WTC11 (cell line): ENCODE data around the gene NPEPL1. TPM values are rescaled to one million over a fixed set of nuclear protein-coding genes. Genes with fewer than 3 reads are reported as not detected.

Experiments
- ATAC-seq: fragments of 200-7000 bp; cut with Tn5 transposase; 2 replicates; pipeline ENCODE4 v1.10.0; 2021; ENCODE audit warnings: mild to moderate bottlenecking, moderate library complexity
- CTCF ChIA-PET: fragments of 300-600 bp; sonication (Branson Sonifier 250); formaldehyde crosslinking; loops from one replicate; lab custom pipeline; 2021; ENCODE audit warnings: antibody characterized with exemption; lab: Charles Lee
- POLR2A ChIA-PET: fragments of 350-600 bp; sonication (Branson Sonifier 250); formaldehyde crosslinking; loops from one replicate; lab custom pipeline; 2021; ENCODE audit warnings: antibody characterized with exemption; lab: Charles Lee
- DNase-seq: peaks from one replicate; pipeline ENCODE4 v3.0.0; 2021; ENCODE audit warnings: low spot score
- H3K27ac Mint-ChIP-seq: 2 replicates; pipeline ENCODE4 v1.8.0; 2021; ENCODE audit warnings: mixed read lengths
- H3K27me3 Mint-ChIP-seq: 2 replicates; pipeline ENCODE4 v1.8.0; 2021; ENCODE audit warnings: low read depth, mild to moderate bottlenecking, moderate library complexity, mixed read lengths
- H3K36me3 Mint-ChIP-seq: 2 replicates; pipeline ENCODE4 v1.8.0; 2021; ENCODE audit warnings: mixed read lengths
- H3K4me1 Mint-ChIP-seq: 2 replicates; pipeline ENCODE4 v1.8.0; 2022; ENCODE audit warnings: mixed read lengths
- H3K4me3 Mint-ChIP-seq: 2 replicates; pipeline ENCODE4 v1.8.0; 2021; ENCODE audit warnings: mild to moderate bottlenecking, moderate library complexity, mixed read lengths
- H3K9me3 Mint-ChIP-seq: 2 replicates; pipeline ENCODE4 v1.8.0; 2021; ENCODE audit warnings: mixed read lengths
- ATF1 ChIP-seq: sonication (generic); formaldehyde crosslinking; IDR thresholded peaks from 2 replicates; pipeline ENCODE4 v1.8.1; 2023; ENCODE audit warnings: mild to moderate bottlenecking, moderate library complexity, missing genetic modification reagents
- ETV6 ChIP-seq: sonication (generic); formaldehyde crosslinking; IDR thresholded peaks from 2 replicates; pipeline ENCODE4 v1.8.1; 2022; ENCODE audit warnings: mild to moderate bottlenecking, missing genetic modification reagents
- FOXJ3 ChIP-seq: sonication (generic); formaldehyde crosslinking; IDR thresholded peaks from 2 replicates; pipeline ENCODE4 v1.9.0; 2021; ENCODE audit warnings: missing genetic modification reagents, mild to moderate bottlenecking, borderline replicate concordance
- JAZF1 ChIP-seq: fragments of 250-450 bp; sonication (Bioruptor Pico); IDR thresholded peaks from 2 replicates; pipeline ENCODE4 v1.9.0; 2021; ENCODE audit warnings: moderate library complexity, mild to moderate bottlenecking, inconsistent platforms
- MXD4 ChIP-seq: fragments of 250-450 bp; sonication (Bioruptor Pico); IDR thresholded peaks from 2 replicates; pipeline ENCODE4 v1.8.0; 2021; ENCODE audit warnings: mild to moderate bottlenecking, moderate library complexity, borderline replicate concordance
- NFYB ChIP-seq: sonication (generic); formaldehyde crosslinking; conservative IDR thresholded peaks from 2 replicates; pipeline ENCODE4 v1.8.0; 2022; ENCODE audit warnings: low read depth, missing genetic modification reagents
- NR1H2 ChIP-seq: sonication (generic); formaldehyde crosslinking; IDR thresholded peaks from 2 replicates; pipeline ENCODE4 v1.9.0; 2021; ENCODE audit warnings: mild to moderate bottlenecking, moderate library complexity, missing genetic modification reagents
- OVOL2 ChIP-seq: fragments of 250-450 bp; sonication (Bioruptor Pico); IDR thresholded peaks from 2 replicates; pipeline ENCODE4 v1.9.0; 2021; ENCODE audit warnings: mild to moderate bottlenecking, borderline replicate concordance
- SP1 ChIP-seq: sonication (generic); formaldehyde crosslinking; conservative IDR thresholded peaks from 2 replicates; pipeline ENCODE4 v1.8.1; 2022; ENCODE audit warnings: missing genetic modification reagents
- ZNF219 ChIP-seq: sonication (generic); formaldehyde crosslinking; IDR thresholded peaks from 2 replicates; pipeline ENCODE4 v1.8.0; 2023; ENCODE audit warnings: missing genetic modification reagents, mild to moderate bottlenecking, borderline replicate concordance
- ZNF232 ChIP-seq: sonication (generic); formaldehyde crosslinking; IDR thresholded peaks from 2 replicates; pipeline ENCODE4 v1.8.0; 2022; ENCODE audit warnings: mild to moderate bottlenecking, missing genetic modification reagents
- ZNF671 ChIP-seq: fragments of 250-450 bp; sonication (Bioruptor Pico); IDR thresholded peaks from 2 replicates; pipeline ENCODE4 v1.8.0; 2021; ENCODE audit warnings: mild to moderate bottlenecking
- total RNA-seq: library from RNA; stranded (reverse); gene quantifications from 3 replicates; pipeline ENCODE4 v1.2.3, GENCODE V29; 2021
- TF ChIP-seq, protein P1 (sequence below): sonication (generic); formaldehyde crosslinking; IDR thresholded peaks from 2 replicates; pipeline ENCODE4 v1.8.1; 2022; ENCODE audit warnings: mild to moderate bottlenecking, missing genetic modification reagents, moderate library complexity, borderline replicate concordance
- TF ChIP-seq, protein P2 (sequence below): sonication (generic); formaldehyde crosslinking; IDR thresholded peaks from 2 replicates; pipeline ENCODE4 v1.8.1; 2023; ENCODE audit warnings: mild to moderate bottlenecking, missing genetic modification reagents, moderate library complexity
- TF ChIP-seq, protein P3 (sequence below): fragments of 250-450 bp; sonication (Bioruptor Pico); IDR thresholded peaks from 2 replicates; pipeline ENCODE4 v1.9.0; 2021; ENCODE audit warnings: mild to moderate bottlenecking
- TF ChIP-seq, protein P4 (sequence below): sonication (generic); formaldehyde crosslinking; IDR thresholded peaks from 2 replicates; pipeline ENCODE4 v1.8.1; 2022; ENCODE audit warnings: low read depth, missing genetic modification reagents, borderline replicate concordance
- TF ChIP-seq, protein P5 (sequence below): fragments of 250-450 bp; sonication (Bioruptor Pico); conservative IDR thresholded peaks from 2 replicates; pipeline ENCODE4 v1.9.0; 2021; ENCODE audit warnings: mild to moderate bottlenecking

NPEPL1 gene
- total RNA-seq, 1 experiment from 2014 or later, result 39.9 TPM

DNA sequence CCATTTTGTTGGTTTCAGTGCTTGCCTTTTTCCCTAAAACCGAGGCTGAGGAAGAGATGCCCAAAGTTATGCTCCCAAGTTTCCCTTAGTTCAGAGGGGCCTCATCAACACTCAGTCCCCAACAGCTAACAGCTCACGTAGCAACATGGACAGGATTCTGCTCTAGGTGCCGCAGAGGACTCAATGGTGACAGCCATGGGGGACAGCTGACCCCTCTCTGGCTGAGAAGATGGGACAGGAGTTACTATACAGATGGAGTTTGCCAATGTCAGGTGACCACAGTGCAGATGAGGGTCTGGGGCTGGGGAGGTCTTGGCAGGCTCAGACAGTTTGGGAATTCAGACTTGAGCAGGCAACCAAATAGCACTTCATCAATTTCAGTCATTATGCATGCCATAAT, 67.3 kb downstream of the NPEPL1 start (continued):
- TF ChIP-seq, protein P1, sequence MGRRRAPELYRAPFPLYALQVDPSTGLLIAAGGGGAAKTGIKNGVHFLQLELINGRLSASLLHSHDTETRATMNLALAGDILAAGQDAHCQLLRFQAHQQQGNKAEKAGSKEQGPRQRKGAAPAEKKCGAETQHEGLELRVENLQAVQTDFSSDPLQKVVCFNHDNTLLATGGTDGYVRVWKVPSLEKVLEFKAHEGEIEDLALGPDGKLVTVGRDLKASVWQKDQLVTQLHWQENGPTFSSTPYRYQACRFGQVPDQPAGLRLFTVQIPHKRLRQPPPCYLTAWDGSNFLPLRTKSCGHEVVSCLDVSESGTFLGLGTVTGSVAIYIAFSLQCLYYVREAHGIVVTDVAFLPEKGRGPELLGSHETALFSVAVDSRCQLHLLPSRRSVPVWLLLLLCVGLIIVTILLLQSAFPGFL, result no peak

DNA sequence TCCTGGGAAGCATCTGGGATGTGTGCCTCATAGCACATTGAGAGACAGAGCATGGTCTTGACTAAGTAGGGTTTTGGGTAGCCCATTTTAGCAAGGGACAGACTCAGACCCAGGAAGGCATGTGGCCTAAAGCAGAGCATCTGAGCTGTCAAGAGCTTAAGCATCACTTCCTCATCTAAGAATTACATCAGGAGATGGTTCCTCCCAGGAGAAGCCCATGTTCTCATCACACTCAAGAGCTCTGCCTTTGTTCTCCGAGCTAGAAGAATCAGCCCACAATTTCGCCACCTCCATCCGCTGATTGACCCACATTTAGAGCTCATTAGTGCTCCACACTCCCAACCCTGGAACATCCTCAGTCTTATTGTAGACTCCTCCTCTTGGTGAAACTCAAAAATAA, 68.3 kb downstream of the NPEPL1 start:
- Mint-ChIP-seq H3K4me1 (peaks cover 6% of the 10 kb centered on the region), H3K9me3 (peaks cover 34% of the 10 kb centered on the region), H3K36me3 (no peaks in the 10 kb centered on the region), H3K27ac (no peak overlapping the region), H3K4me3 (no peak overlapping the region), H3K27me3 (peaks cover 13% of the 10 kb centered on the region)
- POLR2A ChIA-PET, result no interaction called here
- TF ChIP-seq, protein P2, sequence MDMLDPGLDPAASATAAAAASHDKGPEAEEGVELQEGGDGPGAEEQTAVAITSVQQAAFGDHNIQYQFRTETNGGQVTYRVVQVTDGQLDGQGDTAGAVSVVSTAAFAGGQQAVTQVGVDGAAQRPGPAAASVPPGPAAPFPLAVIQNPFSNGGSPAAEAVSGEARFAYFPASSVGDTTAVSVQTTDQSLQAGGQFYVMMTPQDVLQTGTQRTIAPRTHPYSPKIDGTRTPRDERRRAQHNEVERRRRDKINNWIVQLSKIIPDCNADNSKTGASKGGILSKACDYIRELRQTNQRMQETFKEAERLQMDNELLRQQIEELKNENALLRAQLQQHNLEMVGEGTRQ (CRISPR knock-in tag), result no peak
- TF ChIP-seq, protein P3, sequence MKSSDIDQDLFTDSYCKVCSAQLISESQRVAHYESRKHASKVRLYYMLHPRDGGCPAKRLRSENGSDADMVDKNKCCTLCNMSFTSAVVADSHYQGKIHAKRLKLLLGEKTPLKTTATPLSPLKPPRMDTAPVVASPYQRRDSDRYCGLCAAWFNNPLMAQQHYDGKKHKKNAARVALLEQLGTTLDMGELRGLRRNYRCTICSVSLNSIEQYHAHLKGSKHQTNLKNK (CRISPR knock-in tag), result no peak
- TF ChIP-seq, protein P4, sequence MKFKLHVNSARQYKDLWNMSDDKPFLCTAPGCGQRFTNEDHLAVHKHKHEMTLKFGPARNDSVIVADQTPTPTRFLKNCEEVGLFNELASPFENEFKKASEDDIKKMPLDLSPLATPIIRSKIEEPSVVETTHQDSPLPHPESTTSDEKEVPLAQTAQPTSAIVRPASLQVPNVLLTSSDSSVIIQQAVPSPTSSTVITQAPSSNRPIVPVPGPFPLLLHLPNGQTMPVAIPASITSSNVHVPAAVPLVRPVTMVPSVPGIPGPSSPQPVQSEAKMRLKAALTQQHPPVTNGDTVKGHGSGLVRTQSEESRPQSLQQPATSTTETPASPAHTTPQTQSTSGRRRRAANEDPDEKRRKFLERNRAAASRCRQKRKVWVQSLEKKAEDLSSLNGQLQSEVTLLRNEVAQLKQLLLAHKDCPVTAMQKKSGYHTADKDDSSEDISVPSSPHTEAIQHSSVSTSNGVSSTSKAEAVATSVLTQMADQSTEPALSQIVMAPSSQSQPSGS (CRISPR knock-in tag), result no peak
- TF ChIP-seq ZNF232, result no peak
- DNase-seq (no peak), ATAC-seq (no peak)
- CTCF ChIA-PET, result no interaction called here

DNA sequence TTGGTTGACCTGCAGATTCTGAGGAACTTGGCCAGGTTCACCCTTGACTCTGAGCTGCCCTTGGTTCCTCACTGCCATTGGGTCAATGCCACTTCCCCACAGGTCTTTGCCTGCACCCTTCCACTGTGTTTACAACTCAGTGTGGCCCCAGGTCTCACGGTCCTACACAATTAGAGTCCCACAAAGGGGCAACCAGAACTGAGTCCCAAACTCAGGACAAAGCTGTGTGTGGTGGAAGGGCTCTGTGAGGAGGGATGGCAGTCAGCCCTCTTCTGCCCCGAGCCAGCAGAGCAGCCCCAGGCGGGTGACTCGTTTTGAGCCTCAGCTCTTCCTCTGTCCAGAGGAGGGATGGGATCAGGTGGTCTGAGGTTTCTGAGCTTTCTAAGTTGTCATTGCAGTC, 69.5 kb downstream of the NPEPL1 start:
- DNase-seq (no peak), ATAC-seq (no peak)
- Mint-ChIP-seq H3K36me3 (no peaks in the 10 kb centered on the region), H3K4me3 (no peak overlapping the region), H3K27me3 (peaks cover 11% of the 10 kb centered on the region), H3K27ac (no peak overlapping the region), H3K4me1 (no peaks in the 10 kb centered on the region), H3K9me3 (peaks cover 34% of the 10 kb centered on the region)
- ChIA-PET CTCF (interaction anchor here (1.7 kb wide), 1 partner anchor 8 kb away, joined by 8 read pairs; no protein-coding TSS in a partner anchor), POLR2A (interaction anchor here (0.6 kb wide), 1 partner anchor 189 kb away, joined by 5 read pairs; no protein-coding TSS in a partner anchor)
- TF ChIP-seq MXD4 (CRISPR knock-in tag) (no peak), ETV6 (CRISPR knock-in tag) (no peak), ZNF671 (no peak), JAZF1 (CRISPR knock-in tag) (no peak), NR1H2 (CRISPR knock-in tag) (no peak), SP1 (CRISPR knock-in tag) (no peak), NFYB (CRISPR knock-in tag) (no peak), OVOL2 (CRISPR knock-in tag) (no peak), ZNF219 (CRISPR knock-in tag) (no peak), ATF1 (CRISPR knock-in tag) (no peak), FOXJ3 (CRISPR knock-in tag) (no peak)
- TF ChIP-seq, protein P5, sequence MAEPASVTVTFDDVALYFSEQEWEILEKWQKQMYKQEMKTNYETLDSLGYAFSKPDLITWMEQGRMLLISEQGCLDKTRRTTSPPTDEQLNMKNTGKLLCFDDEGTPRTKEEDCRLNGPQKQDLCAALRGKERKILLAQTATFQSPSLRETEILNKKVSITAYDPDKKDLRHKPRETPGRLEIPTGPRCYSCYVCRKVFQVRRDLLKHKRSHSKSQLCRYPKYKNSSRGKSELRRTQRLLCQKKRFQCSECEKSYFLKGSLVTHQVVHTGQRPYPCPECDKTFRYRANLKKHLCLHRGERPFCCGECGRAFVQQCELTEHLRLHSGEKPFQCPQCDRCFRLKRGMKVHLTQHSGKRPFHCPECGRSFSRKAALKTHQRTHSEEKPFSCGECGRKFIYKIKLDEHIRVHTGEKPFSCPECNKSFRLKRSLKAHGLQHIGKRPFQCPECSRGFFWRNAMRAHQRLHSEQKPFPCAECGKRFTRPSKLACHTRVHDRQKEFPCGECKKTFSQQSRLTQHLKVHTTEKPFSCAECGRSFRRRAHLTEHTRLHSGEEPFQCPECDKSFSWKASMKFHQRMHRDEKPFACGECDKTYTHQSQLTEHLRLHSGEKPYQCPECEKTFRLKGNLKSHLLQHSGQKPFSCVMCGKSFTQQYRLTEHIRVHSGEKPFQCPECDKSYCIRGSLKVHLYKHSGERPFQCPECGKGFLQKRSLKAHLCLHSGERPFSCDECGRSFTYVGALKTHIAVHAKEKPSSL (CRISPR knock-in tag), result no peak
